Lower leg skin (tissue), 3 donors: ENCODE measurements around the gene OARD1.

Experiments
- POLR2A ChIP-seq, 2 donors: fragments of 450-650 bp; IDR thresholded peaks; one replicate each; pipeline ENCODE4 v1.6.1; 2016 to 2017; ENCODE audit warnings: antibody characterized with exemption in 2 of 2, mild to moderate bottlenecking in 1 of 2, moderate library complexity in 1 of 2
- TF ChIP-seq, protein P1 (sequence below), 3 donors: fragments of 450-650 bp; IDR thresholded peaks; one replicate each; pipeline ENCODE4 v1.5.1; 2016; ENCODE audit warnings: antibody characterized with exemption in 3 of 3, mild to moderate bottlenecking in 3 of 3, moderate library complexity in 2 of 3

GRCh38 chr6:41023114-41023513 is 49.0 kb downstream of the OARD1 start:
- no peak for TF ChIP-seq POLR2A (IDR thresholded peaks at IDR 0.05)
- TF ChIP-seq, protein P1, sequence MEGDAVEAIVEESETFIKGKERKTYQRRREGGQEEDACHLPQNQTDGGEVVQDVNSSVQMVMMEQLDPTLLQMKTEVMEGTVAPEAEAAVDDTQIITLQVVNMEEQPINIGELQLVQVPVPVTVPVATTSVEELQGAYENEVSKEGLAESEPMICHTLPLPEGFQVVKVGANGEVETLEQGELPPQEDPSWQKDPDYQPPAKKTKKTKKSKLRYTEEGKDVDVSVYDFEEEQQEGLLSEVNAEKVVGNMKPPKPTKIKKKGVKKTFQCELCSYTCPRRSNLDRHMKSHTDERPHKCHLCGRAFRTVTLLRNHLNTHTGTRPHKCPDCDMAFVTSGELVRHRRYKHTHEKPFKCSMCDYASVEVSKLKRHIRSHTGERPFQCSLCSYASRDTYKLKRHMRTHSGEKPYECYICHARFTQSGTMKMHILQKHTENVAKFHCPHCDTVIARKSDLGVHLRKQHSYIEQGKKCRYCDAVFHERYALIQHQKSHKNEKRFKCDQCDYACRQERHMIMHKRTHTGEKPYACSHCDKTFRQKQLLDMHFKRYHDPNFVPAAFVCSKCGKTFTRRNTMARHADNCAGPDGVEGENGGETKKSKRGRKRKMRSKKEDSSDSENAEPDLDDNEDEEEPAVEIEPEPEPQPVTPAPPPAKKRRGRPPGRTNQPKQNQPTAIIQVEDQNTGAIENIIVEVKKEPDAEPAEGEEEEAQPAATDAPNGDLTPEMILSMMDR (IDR thresholded peaks at IDR 0.05): no peak
